Gastroesophageal sphincter (tissue), 3 donors: Measurements from ENCODE around the gene KAZN.

Source experiments
- CTCF ChIP-seq, 4 experiments: fragments of 200-600 bp in 2 of 4; fragments of 450-650 bp in 2 of 4; sonication (generic) in 1 of 4; IDR thresholded peaks; one replicate each; pipeline ENCODE4 v1.5.1; 2017 to 2019; ENCODE audit warnings: antibody characterized with exemption in 4 of 4, mild to moderate bottlenecking in 2 of 4, moderate library complexity in 2 of 4
- POLR2A ChIP-seq, 2 donors: fragments of 450-650 bp; IDR thresholded peaks; one replicate each; pipeline ENCODE4 v1.6.1; 2017; ENCODE audit warnings: antibody characterized with exemption in 2 of 2, mild to moderate bottlenecking in 2 of 2, moderate library complexity in 1 of 2

GRCh38 chr1:14842891-14843290 is 244.4 kb downstream of the KAZN start:
- TF ChIP-seq CTCF (IDR thresholded peaks at IDR 0.05) = no peak
- no peak for TF ChIP-seq POLR2A (IDR thresholded peaks at IDR 0.05)
